Trophoblast cell (in vitro differentiated cells and primary cell): ENCODE measurements around the gene MYO10.
A peak's percentile ranks its signal among the peaks of the same experiment; 100 is the strongest.

ENCODE experiments used
- DNase-seq, 2 donors: peaks; one replicate each; pipeline ENCODE4 v3.0.0-alpha.2; 2016
- H2AFZ ChIP-seq: 2 replicates; pipeline ENCODE4 v1.6.1; 2013; ENCODE audit warnings: low read length, moderate library complexity, mild to moderate bottlenecking; ENCODE audit not compliant: insufficient read depth, poor library complexity
- H2AK5ac ChIP-seq: 2 replicates; pipeline ENCODE4 v1.6.1; 2013; ENCODE audit warnings: mild to moderate bottlenecking, low read length
- H2BK120ac ChIP-seq: 2 replicates; pipeline ENCODE4 v1.6.1; 2013; ENCODE audit warnings: low read length, mild to moderate bottlenecking, moderate library complexity; ENCODE audit not compliant: insufficient read depth, poor library complexity
- H2BK12ac ChIP-seq: 2 replicates; pipeline ENCODE4 v1.6.1; 2013; ENCODE audit warnings: mild to moderate bottlenecking, low read length, moderate library complexity
- H2BK5ac ChIP-seq: 2 replicates; pipeline ENCODE4 v1.6.1; 2013; ENCODE audit warnings: low read length, low read depth, moderate library complexity, mild to moderate bottlenecking; ENCODE audit not compliant: poor library complexity
- H3K14ac ChIP-seq: 2 replicates; pipeline ENCODE4 v1.6.1; 2013; ENCODE audit warnings: mild to moderate bottlenecking, low read length
- H3K18ac ChIP-seq: 2 replicates; pipeline ENCODE4 v1.6.1; 2013; ENCODE audit warnings: mild to moderate bottlenecking, low read length
- H3K23ac ChIP-seq: 2 replicates; pipeline ENCODE4 v1.6.1; 2013; ENCODE audit warnings: low read length
- H3K27ac ChIP-seq: 2 replicates; pipeline ENCODE4 v1.5.1; 2013; ENCODE audit warnings: low read depth, mild to moderate bottlenecking, inconsistent platforms, low read length, moderate library complexity
- H3K27me3 ChIP-seq: 2 replicates; pipeline ENCODE4 v1.6.1; 2013; ENCODE audit warnings: inconsistent platforms, mild to moderate bottlenecking, low read length, moderate library complexity; ENCODE audit not compliant: insufficient read depth
- H3K36me3 ChIP-seq, 2 experiments: 1 replicate in 1 of 2; 2 replicates in 1 of 2; pipeline ENCODE4 v1.6.1; 2013; ENCODE audit warnings: low read length in 2 of 2, mild to moderate bottlenecking in 2 of 2, moderate library complexity in 1 of 2; ENCODE audit not compliant: insufficient read depth in 2 of 2, control insufficient read depth in 1 of 2
- H3K4ac ChIP-seq: 2 replicates; pipeline ENCODE4 v1.6.1; 2013; ENCODE audit warnings: low read depth, mild to moderate bottlenecking, low read length, moderate library complexity
- H3K4me1 ChIP-seq, 2 experiments: 1 replicate in 1 of 2; 2 replicates in 1 of 2; pipeline ENCODE4 v1.6.1; 2013; ENCODE audit warnings: low read length in 2 of 2, mild to moderate bottlenecking in 2 of 2, moderate library complexity in 1 of 2; ENCODE audit not compliant: insufficient read depth in 2 of 2, control insufficient read depth in 1 of 2
- H3K4me2 ChIP-seq: 2 replicates; pipeline ENCODE4 v1.6.1; 2013; ENCODE audit warnings: inconsistent platforms, mild to moderate bottlenecking, low read length, moderate library complexity
- H3K4me3 ChIP-seq: 2 replicates; pipeline ENCODE4 v1.5.1; 2013; ENCODE audit warnings: mild to moderate bottlenecking, low read depth, low read length, inconsistent platforms
- H3K79me1 ChIP-seq: one replicate; pipeline ENCODE4 v1.6.1; 2013; ENCODE audit warnings: low read length
- H3K79me2 ChIP-seq: 2 replicates; pipeline ENCODE4 v1.6.1; 2013; ENCODE audit warnings: low read length, mild to moderate bottlenecking; ENCODE audit not compliant: control insufficient read depth, insufficient read depth, poor library complexity
- H3K9ac ChIP-seq: 2 replicates; pipeline ENCODE4 v1.6.1; 2013; ENCODE audit warnings: mild to moderate bottlenecking, low read length
- H3K9me3 ChIP-seq: 2 replicates; pipeline ENCODE4 v1.6.1; 2013; ENCODE audit warnings: low read depth, mild to moderate bottlenecking, control low read depth, inconsistent platforms, low read length; ENCODE audit not compliant: insufficient read depth
- H4K12ac ChIP-seq: 2 replicates; pipeline ENCODE4 v1.6.1; 2013; ENCODE audit warnings: low read depth, mild to moderate bottlenecking, low read length, moderate library complexity
- H4K8ac ChIP-seq: 2 replicates; pipeline ENCODE4 v1.6.1; 2013; ENCODE audit warnings: low read depth, mild to moderate bottlenecking, low read length, moderate library complexity
- H4K91ac ChIP-seq: one replicate; pipeline ENCODE4 v1.6.1; 2013; ENCODE audit warnings: low read depth, mild to moderate bottlenecking, low read length, moderate library complexity
- WGBS: extraction: QIAGEN DNeasy Blood & Tissue Kit; methylation state at CpG from one replicate; pipeline ENCODE4 v1.1.7; 2013; ENCODE audit warnings: missing lambda C conversion rate; ENCODE audit not compliant: insufficient read length, insufficient coverage; ENCODE audit errors: extremely low coverage; 5-methylcytosine and 5-hydroxymethylcytosine counted together

The MYO10 gene

DNA sequence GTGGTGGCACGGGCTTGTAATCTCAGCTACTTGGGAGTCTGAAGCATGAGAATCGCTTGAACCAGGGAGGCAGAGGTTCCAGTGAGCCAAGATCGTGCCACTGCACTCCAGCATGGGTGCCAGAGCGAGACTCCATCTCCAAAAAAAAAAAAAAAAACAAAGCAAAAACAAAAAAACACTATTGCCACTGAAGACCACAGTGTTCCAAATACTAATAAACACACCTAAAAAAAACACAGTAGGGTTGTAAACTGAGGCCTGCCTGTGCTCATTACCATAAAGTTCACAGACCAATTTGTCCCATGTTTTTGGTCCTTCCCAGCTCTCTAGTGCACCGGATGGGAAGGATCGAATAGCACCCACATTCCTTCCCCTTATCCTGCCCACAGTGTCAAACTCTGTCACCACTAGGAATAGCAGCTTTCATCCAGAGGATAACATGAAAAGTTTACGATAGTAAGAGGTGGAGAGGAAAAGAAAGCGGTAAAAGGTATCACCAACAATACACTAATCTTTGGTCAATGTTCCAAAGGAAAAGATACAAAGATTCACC is 49.2 kb downstream of the MYO10 start:
- Histone ChIP-seq H3K27ac (no peak overlapping the region), H3K23ac (no peak overlapping the region), H3K79me2 (peaks cover 2% of the 10 kb centered on the region), H2AFZ (no peak overlapping the region), H3K27me3 (no peaks in the 10 kb centered on the region), H3K4me2 (no peak overlapping the region), H4K8ac (no peak overlapping the region), H3K18ac (no peak overlapping the region), H3K4ac (peak overlapping the region; percentile 81), H2AK5ac (no peak overlapping the region), H3K36me3 (no peaks in the 10 kb centered on the region), H3K4me1 (peaks cover 3 to 7% of the 10 kb centered on the region in 2 experiments), H2BK12ac (no peak overlapping the region), H2BK5ac (no peak overlapping the region), H3K4me3 (no peak overlapping the region), H3K9me3 (no peaks in the 10 kb centered on the region), H4K12ac (no peak overlapping the region), H4K91ac (no peak overlapping the region), H3K79me1 (peaks cover 1% of the 10 kb centered on the region), H3K14ac (no peak overlapping the region), H3K9ac (no peak overlapping the region), H2BK120ac (no peak overlapping the region)
- DNase-seq = no peak
- WGBS = no CpG with 5 or more reads among the region's 8 CpGs

DNA sequence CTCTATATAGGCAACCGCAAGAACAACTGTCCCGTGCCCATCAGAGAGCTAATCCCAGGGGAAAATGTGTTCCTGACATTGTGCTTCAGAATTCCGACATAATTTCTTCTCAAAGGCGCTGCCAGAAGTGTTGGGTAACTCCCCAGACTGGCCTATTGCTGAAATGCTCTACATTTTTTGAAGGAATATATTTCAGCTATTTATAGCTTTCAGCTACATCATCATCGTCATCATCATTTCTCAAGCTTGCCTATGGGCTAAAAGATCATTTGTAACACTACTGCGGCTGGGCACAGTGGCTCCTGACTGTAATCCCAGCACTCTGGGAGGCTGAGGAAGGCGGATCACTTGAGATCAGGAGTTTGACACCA is 49.7 kb downstream of the MYO10 start:
- peak; percentile 77 to 94 for DNase-seq
- peaks cover 1% of the 10 kb centered on the region for H3K79me1 ChIP-seq
- peaks cover 2% of the 10 kb centered on the region for H3K79me2 ChIP-seq
- no peak overlapping the region for H3K23ac ChIP-seq
- H3K36me3 ChIP-seq = no peaks in the 10 kb centered on the region
- H2BK12ac ChIP-seq = no peak overlapping the region
- H3K4me2 ChIP-seq = no peak overlapping the region
- WGBS = no CpG with 5 or more reads among the region's 7 CpGs
- no peak overlapping the region for H3K4ac ChIP-seq
- no peaks in the 10 kb centered on the region for H3K9me3 ChIP-seq
- H3K27me3 ChIP-seq = no peaks in the 10 kb centered on the region
- H3K27ac ChIP-seq = no peak overlapping the region
- H3K4me1 ChIP-seq = peaks cover 3 to 7% of the 10 kb centered on the region in 2 experiments
- H4K8ac ChIP-seq = no peak overlapping the region
- no peak overlapping the region for H2BK120ac ChIP-seq
- no peak overlapping the region for H2BK5ac ChIP-seq
- H3K18ac ChIP-seq = no peak overlapping the region
- no peak overlapping the region for H3K14ac ChIP-seq
- H3K4me3 ChIP-seq = no peak overlapping the region
- no peak overlapping the region for H2AK5ac ChIP-seq
- H4K91ac ChIP-seq = no peak overlapping the region
- H2AFZ ChIP-seq = no peak overlapping the region
- H4K12ac ChIP-seq = no peak overlapping the region
- H3K9ac ChIP-seq = no peak overlapping the region

DNA sequence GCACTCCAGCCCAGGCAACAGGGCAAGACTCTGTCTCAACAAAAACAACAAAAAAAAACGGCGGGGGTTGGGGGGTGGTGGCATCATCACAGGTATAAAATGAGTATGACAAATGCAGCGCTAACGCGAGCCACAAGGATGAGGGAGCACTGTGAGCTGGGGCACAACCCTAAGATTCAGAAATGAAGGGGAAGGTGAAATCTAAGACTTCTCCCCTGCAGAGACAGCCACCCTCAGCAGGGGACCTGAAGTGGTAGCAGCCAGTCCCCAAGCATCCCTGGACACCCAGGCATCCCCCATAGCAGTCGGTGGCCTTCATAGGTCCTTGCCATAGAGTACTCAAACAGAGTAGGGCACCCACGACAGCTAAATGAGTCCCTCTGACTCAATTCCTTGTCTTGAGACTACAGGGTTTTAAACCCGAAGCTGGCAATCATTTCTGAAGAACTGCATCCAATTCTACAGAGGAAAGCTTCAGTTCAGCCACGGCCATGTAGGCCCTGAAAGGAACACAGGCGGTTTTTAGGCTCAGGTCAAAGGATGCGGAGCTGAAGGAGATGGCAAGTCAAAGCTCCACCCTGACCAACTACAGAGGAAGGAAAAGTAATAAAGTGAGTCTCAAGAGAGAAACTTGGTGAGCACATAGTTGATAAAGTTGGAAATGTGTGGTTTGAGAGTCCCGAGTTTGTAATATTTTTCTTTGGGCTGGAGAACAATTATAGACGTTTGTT is 50.3 kb downstream of the MYO10 start:
- no CpG with 5 or more reads among the region's 13 CpGs for WGBS
- Histone ChIP-seq H3K27ac (no peak overlapping the region), H3K4me2 (no peak overlapping the region), H3K79me1 (peaks cover 1% of the 10 kb centered on the region), H4K12ac (no peak overlapping the region), H2BK5ac (no peak overlapping the region), H3K18ac (no peak overlapping the region), H2AK5ac (no peak overlapping the region), H3K4ac (no peak overlapping the region), H3K27me3 (no peaks in the 10 kb centered on the region), H3K4me1 (peaks cover 3 to 7% of the 10 kb centered on the region in 2 experiments), H4K91ac (no peak overlapping the region), H2BK120ac (no peak overlapping the region), H3K9ac (no peak overlapping the region), H2AFZ (no peak overlapping the region), H2BK12ac (no peak overlapping the region), H3K9me3 (no peaks in the 10 kb centered on the region), H3K79me2 (peaks cover 2% of the 10 kb centered on the region), H3K4me3 (no peak overlapping the region), H3K36me3 (no peaks in the 10 kb centered on the region), H3K23ac (no peak overlapping the region), H3K14ac (no peak overlapping the region), H4K8ac (no peak overlapping the region)
- no peak for DNase-seq

DNA sequence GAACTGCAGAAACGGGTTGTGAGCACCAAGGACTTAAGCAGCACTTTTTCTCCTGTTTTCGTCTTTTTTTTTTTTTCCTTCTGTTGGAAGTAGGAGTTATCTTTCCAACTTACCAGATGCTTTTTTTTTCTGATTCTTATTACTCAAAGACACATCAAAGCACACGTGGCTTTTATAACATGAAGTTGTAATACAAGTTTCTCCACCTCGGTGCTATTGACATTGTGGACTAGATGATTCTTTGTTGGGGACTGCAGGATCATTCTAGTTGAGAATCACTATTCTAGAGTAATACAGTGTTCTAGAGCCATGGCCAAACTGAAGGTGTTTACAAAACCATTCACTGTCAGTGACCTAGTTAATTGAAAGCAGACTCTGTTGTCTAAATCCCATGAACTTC is 51.5 kb downstream of the MYO10 start:
- no peak overlapping the region for H3K23ac ChIP-seq
- H3K27me3 ChIP-seq = no peaks in the 10 kb centered on the region
- H3K4ac ChIP-seq = no peak overlapping the region
- no peak overlapping the region for H4K91ac ChIP-seq
- WGBS = no CpG with 5 or more reads among the region's 4 CpGs
- H2BK5ac ChIP-seq = no peak overlapping the region
- no peak overlapping the region for H4K8ac ChIP-seq
- peaks cover 1% of the 10 kb centered on the region for H3K79me1 ChIP-seq
- no peaks in the 10 kb centered on the region for H3K36me3 ChIP-seq
- H4K12ac ChIP-seq = no peak overlapping the region
- no peak overlapping the region for H3K14ac ChIP-seq
- no peak overlapping the region for H3K18ac ChIP-seq
- H2BK12ac ChIP-seq = no peak overlapping the region
- no peak overlapping the region for H2BK120ac ChIP-seq
- no peak overlapping the region for H2AK5ac ChIP-seq
- no peak overlapping the region for H3K4me2 ChIP-seq
- no peak overlapping the region for H3K27ac ChIP-seq
- H2AFZ ChIP-seq = no peak overlapping the region
- peaks cover 3 to 5% of the 10 kb centered on the region in 2 experiments for H3K4me1 ChIP-seq
- no peak overlapping the region for H3K9ac ChIP-seq
- H3K9me3 ChIP-seq = no peaks in the 10 kb centered on the region
- no peak for DNase-seq
- H3K79me2 ChIP-seq = peaks cover 2% of the 10 kb centered on the region
- H3K4me3 ChIP-seq = no peak overlapping the region
